ENCODE results near the gene TSPYL1.

- TF ChIP-seq ZNF274 (IDR thresholded peaks at IDR 0.05; ENCODE audit: insufficient read depth, insufficient read length) (no peak), RAD21 (IDR thresholded peaks at IDR 0.05; ENCODE audit: insufficient read depth, low read depth, low read length) (no peak), CTCF (IDR thresholded peaks at IDR 0.05 in 2 of 3, conservative IDR thresholded peaks at IDR 0.05 in 1 of 3; ENCODE audit: control insufficient read depth in 2 of 3, extremely low read depth in 1 of 3, insufficient read depth in 1 of 3, low read depth in 3 of 3, low read length in 3 of 3) (no peak)
Observed at GRCh38 chr6:116278854-116279231, 887 bp downstream of the TSPYL1 start.
